Fibroblast of skin of back (primary cell): ENCODE results near the gene TROAP.
"Not testable (repeated sequence)": the region's sequence is repeated elsewhere in the genome, so short reads cannot be mapped to it uniquely, and the experiment has no call there.

Experiments
- DNase-seq: peaks from one replicate; pipeline ENCODE4 v3.0.0-alpha.2; 2013

TROAP gene

DNA sequence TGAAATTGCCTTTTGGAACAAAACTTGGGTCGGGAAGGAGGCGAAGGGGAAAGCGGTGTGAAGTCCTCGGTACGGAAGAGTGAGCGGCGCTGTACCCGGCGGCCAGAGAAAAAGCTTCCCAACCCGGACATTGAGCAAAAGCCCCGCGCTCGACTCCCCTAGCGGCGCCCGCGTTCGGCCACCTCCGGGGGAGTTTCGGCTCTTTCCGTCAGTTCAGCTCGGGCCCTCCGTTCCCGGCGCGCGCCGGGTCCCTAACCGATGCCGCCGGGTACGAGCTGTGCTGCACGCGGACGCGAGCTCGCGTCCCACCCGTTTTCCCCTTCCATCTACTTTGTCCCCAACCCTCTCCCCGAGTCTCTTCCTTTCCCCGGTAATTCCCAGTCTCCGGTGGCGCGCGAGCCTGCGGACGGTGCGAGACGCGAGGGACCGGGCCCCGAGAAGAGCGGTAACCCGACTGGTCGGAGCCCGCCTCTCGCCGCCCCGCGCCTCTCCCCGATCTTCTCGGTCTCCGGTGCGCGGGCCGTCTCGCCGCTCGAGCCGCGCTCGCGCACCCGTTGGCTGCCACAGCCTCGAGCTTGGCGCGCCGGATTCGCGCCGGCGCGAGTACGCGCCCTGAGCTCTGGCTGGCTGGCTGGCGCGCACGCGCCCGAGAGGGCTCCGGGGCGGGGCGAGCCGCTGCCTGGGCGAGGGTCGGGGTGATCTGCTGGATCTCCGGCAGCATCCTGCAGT, 43.8 kb downstream of the TROAP start:
- DNase-seq = peak; percentile 94

DNA sequence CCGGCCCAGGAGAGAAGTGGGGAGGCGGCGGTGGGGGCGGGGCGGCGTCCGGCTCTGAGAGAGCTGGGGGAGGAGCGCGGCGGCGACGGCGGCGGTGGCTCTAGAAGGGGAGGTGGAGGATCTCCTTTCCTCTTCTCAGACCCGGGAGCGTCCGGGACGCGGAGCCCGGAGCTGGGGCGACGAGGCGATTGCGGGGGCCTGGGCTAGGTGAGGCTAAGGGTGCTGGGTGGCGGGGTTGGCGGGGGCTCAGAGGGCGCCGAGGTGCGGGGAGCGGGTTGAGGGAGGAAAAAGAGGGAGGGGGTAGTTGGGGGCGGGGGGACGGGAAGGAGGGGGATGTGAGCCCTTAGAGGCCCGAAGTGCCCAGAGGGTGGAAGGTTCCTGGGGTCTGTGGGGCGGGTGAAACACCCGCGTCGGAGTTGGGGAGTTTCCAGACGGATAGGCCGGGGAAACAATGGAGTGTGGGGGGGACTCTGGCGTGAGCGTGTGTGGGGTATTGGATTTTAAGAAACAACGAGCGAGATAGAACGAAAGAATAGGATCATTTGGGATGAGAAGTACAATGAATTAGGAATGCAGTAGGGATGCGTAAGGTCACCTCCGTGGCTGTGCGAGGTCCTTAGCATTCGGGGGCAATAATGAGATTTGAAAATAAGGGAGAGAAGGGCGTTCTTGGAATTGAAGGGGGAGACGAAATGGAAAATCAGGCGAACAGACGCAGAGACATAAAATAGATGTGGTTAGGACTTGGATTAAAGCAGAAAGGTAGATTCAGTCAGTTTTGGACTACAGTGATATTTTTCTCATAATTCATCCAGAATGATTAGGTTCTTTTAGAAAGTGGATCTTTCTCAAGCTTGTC, 44.6 kb downstream of the TROAP start, which contains the start of gene SPATS2:
Gene SPATS2 (plus strand): TSS at position 82 of the 859 bp plus-strand sequence. CDS start 93,551 bp downstream, outside the sequence.
- DNase-seq = peak; percentile 25

GRCh38 chr12:49368240-49368600, 45.2 kb downstream of the TROAP start:
- DNase-seq = no peak

GRCh38 chr12:49369411-49370145, 46.5 kb downstream of the TROAP start:
- peak; percentile 34 for DNase-seq

DNA sequence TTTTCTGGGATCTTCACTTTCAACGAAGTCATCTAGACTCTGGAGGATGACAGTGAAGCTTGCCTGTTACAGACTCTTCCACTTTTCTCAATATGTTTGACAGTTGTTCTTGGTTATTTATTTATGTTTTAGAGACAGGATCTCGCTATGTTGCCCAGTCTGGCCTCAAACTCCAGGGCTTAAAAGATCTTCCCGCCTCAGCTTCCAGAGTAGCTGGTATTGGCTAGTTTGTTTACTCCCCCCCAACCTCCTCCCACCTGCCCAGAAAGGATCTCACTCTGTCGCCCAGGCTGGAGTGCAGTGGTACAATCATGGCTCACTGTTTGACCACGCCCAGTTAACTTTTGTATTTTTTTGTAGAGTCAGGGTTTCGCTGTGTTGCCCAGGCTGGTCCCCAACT, 47.5 kb downstream of the TROAP start:
- no peak for DNase-seq

DNA sequence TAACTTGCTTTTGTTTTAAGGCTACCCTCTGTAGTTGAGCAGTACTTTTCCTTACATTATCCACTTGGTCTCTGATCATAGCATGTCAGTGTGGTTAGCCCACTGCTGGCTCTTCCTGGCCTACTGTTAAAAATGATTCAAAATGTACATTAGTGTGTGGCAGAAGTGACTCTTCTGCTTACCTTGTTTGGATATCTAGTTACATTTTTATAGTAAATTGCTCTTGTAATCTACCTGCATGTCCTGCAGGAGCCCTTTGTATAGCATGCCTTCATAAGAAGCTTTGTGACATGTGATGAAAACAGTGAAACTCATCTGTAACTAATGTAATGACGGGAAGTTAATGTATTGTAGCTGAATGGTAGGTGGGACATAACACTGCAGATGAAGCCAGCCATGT, 52.4 kb downstream of the TROAP start:
- DNase-seq = no peak

GRCh38 chr12:49377386-49377785, 54.3 kb downstream of the TROAP start:
- no peak for DNase-seq

- not testable (repeated sequence) for DNase-seq
Observed at GRCh38 chr12:49380184-49380583, 57.1 kb downstream of the TROAP start.
